ENCODE results near the gene CUEDC2.

The CUEDC2 gene

DNA sequence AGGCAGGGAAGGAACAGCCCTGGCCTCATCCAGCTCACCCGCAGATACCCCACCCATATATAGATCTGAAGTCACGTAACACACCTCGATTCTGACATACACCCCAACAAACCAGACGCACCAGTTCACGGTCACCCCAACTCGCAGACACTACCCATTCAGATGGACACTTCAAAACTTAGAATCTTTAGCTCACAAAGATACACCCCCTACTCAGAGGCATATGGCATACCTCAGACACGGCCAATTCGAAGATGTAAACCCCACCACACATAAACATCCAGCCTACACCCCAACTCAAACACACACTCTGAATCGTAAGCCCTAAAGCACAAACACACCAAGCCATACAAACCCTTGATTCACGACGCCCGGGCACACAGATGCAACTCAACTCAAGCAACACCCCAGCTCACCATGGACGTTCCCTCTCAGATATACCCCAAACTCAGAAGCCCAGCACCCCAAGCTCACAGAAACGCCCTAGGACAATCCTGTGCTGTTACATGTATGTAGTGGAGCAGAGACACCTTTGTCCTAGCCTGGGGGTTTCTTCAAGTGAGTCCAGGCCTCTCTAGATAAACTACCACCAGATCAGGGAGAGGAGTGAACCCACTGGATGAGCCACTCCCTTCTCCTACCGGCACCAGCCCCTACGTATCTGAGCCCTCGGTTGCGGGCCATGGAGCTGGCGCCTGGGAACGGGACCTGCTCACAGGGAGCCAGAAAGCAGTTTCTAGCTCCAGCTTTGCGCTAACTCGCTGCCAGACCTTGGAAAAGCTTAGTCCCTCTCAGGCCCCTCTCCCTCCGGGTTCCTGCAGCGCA, 22.6 kb downstream of the CUEDC2 start:
- no peak for DNase-seq (ENCODE audit: low read depth)
- TF ChIP-seq, protein P1, sequence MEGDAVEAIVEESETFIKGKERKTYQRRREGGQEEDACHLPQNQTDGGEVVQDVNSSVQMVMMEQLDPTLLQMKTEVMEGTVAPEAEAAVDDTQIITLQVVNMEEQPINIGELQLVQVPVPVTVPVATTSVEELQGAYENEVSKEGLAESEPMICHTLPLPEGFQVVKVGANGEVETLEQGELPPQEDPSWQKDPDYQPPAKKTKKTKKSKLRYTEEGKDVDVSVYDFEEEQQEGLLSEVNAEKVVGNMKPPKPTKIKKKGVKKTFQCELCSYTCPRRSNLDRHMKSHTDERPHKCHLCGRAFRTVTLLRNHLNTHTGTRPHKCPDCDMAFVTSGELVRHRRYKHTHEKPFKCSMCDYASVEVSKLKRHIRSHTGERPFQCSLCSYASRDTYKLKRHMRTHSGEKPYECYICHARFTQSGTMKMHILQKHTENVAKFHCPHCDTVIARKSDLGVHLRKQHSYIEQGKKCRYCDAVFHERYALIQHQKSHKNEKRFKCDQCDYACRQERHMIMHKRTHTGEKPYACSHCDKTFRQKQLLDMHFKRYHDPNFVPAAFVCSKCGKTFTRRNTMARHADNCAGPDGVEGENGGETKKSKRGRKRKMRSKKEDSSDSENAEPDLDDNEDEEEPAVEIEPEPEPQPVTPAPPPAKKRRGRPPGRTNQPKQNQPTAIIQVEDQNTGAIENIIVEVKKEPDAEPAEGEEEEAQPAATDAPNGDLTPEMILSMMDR (IDR thresholded peaks at IDR 0.05; ENCODE audit: low read depth, low read length, missing control alignments) = no peak
- in situ Hi-C loops (cut with HindIII; ENCODE audit: low sequenced_read_pairs) = no loop called here
- H3K4me3 ChIP-seq (ENCODE audit: low read depth, low read length) = peak overlapping the region; percentile 32

DNA sequence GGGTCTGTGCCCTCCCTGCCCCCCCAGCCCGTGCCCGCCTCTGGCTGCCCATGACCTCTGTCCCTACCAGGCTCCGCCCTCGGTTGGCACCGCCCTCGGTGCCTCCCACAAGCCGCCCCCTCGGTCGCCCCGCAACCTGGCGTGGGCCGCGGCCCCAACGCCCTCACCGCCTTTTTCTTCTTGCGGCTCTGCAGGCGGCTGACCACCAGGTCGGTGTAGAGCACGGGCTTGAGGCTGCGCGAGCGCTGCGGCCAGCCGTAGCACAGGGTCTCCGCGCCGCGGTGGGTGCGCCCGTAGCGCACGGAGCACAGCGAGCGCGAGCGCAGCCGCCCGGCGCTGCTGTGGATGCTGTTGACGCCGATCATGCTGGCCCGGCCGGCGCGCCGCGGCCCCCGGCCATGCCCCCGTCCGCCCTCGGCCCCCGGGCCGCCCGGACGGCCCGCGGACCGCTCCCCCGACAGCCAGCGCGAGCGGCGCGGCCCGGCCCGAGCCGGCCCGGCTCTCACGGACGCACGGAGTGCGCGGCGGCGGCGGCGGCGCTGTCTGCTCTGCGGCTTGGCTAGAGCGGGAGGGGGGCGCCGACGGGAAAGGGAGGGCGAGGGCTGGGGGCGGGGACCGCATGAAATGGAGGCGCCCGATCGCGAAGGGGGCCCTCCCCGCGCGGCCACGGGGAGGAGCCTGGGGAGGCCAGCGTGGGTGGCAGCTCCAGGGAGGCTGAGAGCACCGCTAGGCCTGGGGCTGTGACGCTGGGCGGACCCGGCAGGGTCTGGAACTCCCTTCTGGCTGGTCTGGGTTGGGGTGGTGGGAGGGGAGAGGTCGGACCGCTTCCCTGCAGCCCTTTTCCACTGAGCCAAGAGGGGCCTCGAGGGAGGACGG, 23.4 kb downstream of the CUEDC2 start:
- TF ChIP-seq, protein P1 (IDR thresholded peaks at IDR 0.05; ENCODE audit: low read depth, low read length, missing control alignments) = no peak
- peak overlapping the region; percentile 25 for H3K4me3 ChIP-seq (ENCODE audit: low read depth, low read length)
- DNase-seq (ENCODE audit: low read depth) = no peak
- in situ Hi-C loops (cut with HindIII; ENCODE audit: low sequenced_read_pairs) = no loop called here

DNA sequence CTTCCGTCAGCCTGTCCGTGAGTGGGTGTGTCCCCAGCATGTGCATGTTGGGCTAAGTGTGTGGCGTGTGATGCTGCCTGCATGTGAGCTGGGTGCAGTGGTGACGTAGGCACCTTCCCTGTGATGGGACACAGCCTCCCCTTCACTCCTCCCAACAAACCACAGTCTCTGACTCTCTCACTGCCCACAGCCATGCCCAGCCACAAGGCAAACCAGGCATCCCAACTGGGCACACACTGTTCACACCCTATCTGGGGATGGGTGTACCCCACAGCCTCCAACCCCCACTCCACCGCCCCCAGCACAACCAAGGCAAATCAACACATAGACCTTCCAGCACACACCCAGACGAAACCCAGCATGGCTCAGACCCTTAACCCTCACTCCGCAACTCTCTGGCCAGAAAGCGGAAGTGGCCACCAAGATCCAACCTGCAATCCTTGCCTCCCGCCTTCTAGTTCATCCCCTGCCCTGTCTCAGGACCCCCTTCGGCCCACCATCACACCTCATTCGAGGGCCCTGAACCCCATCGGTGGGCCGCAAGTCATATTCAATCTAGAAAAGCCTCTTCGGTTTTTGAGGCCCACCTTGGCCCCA, 24.1 kb downstream of the CUEDC2 start:
- in situ Hi-C loops (cut with HindIII; ENCODE audit: low sequenced_read_pairs) = no loop called here
- TF ChIP-seq, protein P1 (IDR thresholded peaks at IDR 0.05; ENCODE audit: low read depth, low read length, missing control alignments) = no peak
- no peak for DNase-seq (ENCODE audit: low read depth)
- H3K4me3 ChIP-seq (ENCODE audit: low read depth, low read length) = peak overlapping the region; percentile 25

DNA sequence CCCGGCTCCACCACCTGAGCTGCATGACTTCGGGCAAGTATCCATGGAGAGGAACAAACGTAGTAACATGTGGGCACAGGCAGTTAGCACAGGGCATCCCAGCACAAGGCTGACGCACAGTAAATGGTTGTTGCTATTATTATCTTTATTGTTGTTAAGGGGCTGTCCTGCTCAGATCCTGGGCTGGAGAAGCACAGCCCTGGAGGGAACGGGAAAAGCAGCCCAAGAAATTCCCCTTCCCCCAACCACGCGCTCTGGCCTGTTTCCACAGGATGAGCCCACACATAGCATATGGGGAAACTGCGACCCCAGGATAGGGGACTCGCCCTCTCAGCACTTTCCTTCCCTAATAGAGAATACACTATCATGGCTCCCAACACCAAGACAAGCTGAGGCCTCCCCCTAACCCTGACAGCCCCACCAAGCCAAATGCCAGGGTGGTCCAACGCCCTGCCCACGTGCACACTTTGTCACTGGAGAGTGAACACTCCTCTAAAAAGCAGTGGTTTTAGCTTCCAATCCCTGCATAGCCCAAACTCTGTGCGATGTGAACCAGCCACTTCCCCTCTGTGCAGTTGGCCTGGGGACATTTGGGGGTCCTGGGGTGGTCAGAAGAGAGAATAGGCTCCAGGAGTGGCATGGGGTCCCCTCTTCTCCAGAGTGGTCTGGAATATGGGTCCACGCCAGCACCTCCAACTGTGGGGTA, 24.8 kb downstream of the CUEDC2 start:
- no peak overlapping the region for H3K4me3 ChIP-seq (ENCODE audit: low read depth, low read length)
- TF ChIP-seq, protein P1 (IDR thresholded peaks at IDR 0.05; ENCODE audit: low read depth, low read length, missing control alignments) = no peak
- DNase-seq (ENCODE audit: low read depth) = no peak
- in situ Hi-C loops (cut with HindIII; ENCODE audit: low sequenced_read_pairs) = no loop called here

DNA sequence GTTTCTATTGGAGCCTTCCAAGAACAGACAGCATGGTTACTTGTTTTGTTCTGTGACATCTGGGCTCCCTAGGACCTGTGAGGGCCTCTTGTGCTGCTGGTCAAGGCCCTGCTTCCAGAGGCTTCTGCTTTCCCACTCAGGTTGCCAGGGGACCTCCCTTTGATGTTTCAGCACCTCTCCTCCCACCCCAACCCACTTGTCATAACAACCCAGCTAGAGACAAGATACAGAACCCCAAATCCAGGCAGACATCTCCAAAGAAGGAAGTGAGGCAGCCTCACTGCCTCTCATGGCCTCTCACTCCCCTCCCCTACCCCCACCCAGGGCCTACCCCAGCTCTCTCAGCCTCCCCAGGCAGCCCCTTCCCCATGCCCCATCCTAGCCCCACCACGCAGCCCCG, 25.6 kb downstream of the CUEDC2 start:
- DNase-seq (ENCODE audit: low read depth) = no peak
- no peak overlapping the region for H3K4me3 ChIP-seq (ENCODE audit: low read depth, low read length)
- TF ChIP-seq, protein P1 (IDR thresholded peaks at IDR 0.05; ENCODE audit: low read depth, low read length, missing control alignments) = no peak
- in situ Hi-C loops (cut with HindIII; ENCODE audit: low sequenced_read_pairs) = no loop called here

DNA sequence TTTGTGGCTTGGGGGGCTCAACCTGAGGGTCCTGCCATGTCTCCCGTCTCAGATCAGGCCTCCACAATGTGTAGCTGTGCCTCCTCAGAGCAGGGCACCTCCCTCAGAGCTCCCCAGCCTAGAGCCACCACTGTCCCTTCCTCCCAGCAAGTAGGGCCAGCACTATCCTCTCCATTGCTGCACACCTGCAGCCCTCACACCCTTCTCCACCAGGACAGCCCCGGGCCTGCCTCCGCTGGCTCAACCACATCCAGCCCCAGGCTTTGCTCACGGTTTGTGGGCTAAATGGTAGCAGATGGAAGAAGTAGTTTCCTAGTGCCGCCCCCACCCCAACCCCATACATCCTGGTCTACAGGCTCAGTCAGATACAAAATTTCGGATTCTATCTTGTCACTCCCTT, 26.7 kb downstream of the CUEDC2 start:
- TF ChIP-seq, protein P1 (IDR thresholded peaks at IDR 0.05; ENCODE audit: low read depth, low read length, missing control alignments) = no peak
- no peak overlapping the region for H3K4me3 ChIP-seq (ENCODE audit: low read depth, low read length)
- in situ Hi-C loops (cut with HindIII; ENCODE audit: low sequenced_read_pairs) = no loop called here
- no peak for DNase-seq (ENCODE audit: low read depth)

All from astrocyte of the cerebellum (primary cell).